Measurements from ENCODE around the gene SMC1B. TPM values are rescaled to one million over a fixed set of nuclear protein-coding genes. Genes with fewer than 3 reads are reported as not detected.

The SMC1B gene
- total RNA-seq, 4 donors from 2014 or later = 0.13 TPM; not detected in 3

- no peak for DNase-seq (ENCODE audit: extremely low spot score)
- TF ChIP-seq POLR2AphosphoS5 (IDR thresholded peaks at IDR 0.05) (no peak), EP300 (IDR thresholded peaks at IDR 0.05) (no peak), CTCF (IDR thresholded peaks at IDR 0.05) (no peak), POLR2A (IDR thresholded peaks at IDR 0.05; ENCODE audit: low read depth) (no peak)
- Histone ChIP-seq H3K36me3 (no peaks in the 10 kb centered on the region), H3K27me3 (no peaks in the 10 kb centered on the region), H3K27ac (replicated peaks in 1 of 4) (no peak overlapping the region), H3K9me3 (no peaks in the 10 kb centered on the region), H3K4me1 (no peaks in the 10 kb centered on the region), H3K4me3 (no peak overlapping the region)
- WGBS = 94% methylated on average over 1 of the region's 1 CpG
- intact Hi-C loops (cut with DNase I) = no loop called here
These were observed 61.4 kb downstream of the SMC1B start for GRCh38 chr22:45351956-45352355.

GRCh38 chr22:45349916-45350315, 63.5 kb downstream of the SMC1B start:
- 97% methylated on average over 3 of the region's 3 CpGs for WGBS
- intact Hi-C loops (cut with DNase I) = no loop called here
- H3K4me1 ChIP-seq = no peaks in the 10 kb centered on the region

GRCh38 chr22:45344334-45344733, 69.1 kb downstream of the SMC1B start:
- Histone ChIP-seq H3K4me3 (no peak overlapping the region), H3K36me3 (peaks cover 12 to 49% (median 24%) of the 10 kb centered on the region in 4 donors), H3K27ac (replicated peaks in 1 of 4) (no peak overlapping the region), H3K4me1 (peaks cover 0 to 8% (median 0%) of the 10 kb centered on the region in 4 donors), H3K27me3 (no peaks in the 10 kb centered on the region), H3K9me3 (no peaks in the 10 kb centered on the region)
- TF ChIP-seq CTCF (IDR thresholded peaks at IDR 0.05) = peak in 1 of 3 experiments; percentile 2
- TF ChIP-seq POLR2AphosphoS5 (IDR thresholded peaks at IDR 0.05) = no peak
- no peak for TF ChIP-seq POLR2A (IDR thresholded peaks at IDR 0.05; ENCODE audit: low read depth)
- no peak for TF ChIP-seq EP300 (IDR thresholded peaks at IDR 0.05)
- DNase-seq (ENCODE audit: extremely low spot score) = no peak
- WGBS = 60% methylated on average over 5 of the region's 5 CpGs
- intact Hi-C loops (cut with DNase I) = no loop called here

More at GRCh38 chr22:45349916-45350315, 63.5 kb downstream of the SMC1B start:
- H3K36me3 ChIP-seq = peaks cover 0 to under 1% (median 0%) of the 10 kb centered on the region in 4 donors
- no peak for TF ChIP-seq EP300 (IDR thresholded peaks at IDR 0.05)
- TF ChIP-seq POLR2A (IDR thresholded peaks at IDR 0.05; ENCODE audit: low read depth) = no peak
- TF ChIP-seq POLR2AphosphoS5 (IDR thresholded peaks at IDR 0.05) = no peak
- no peak for TF ChIP-seq CTCF (IDR thresholded peaks at IDR 0.05)
- H3K27ac ChIP-seq (replicated peaks in 1 of 4) = no peak overlapping the region
- no peak for DNase-seq (ENCODE audit: extremely low spot score)
- H3K27me3 ChIP-seq = no peaks in the 10 kb centered on the region
- H3K9me3 ChIP-seq = no peaks in the 10 kb centered on the region
- no peak overlapping the region for H3K4me3 ChIP-seq

GRCh38 chr22:45343143-45343542, 70.3 kb downstream of the SMC1B start:
- intact Hi-C loops (cut with DNase I) = no loop called here
- H3K27ac ChIP-seq (replicated peaks in 1 of 4) = no peak overlapping the region
- no peak overlapping the region for H3K4me3 ChIP-seq
- WGBS = 93% methylated on average over 8 of the region's 8 CpGs
- no peaks in the 10 kb centered on the region for H3K27me3 ChIP-seq
- H3K36me3 ChIP-seq = peaks cover 14 to 61% (median 31%) of the 10 kb centered on the region in 4 donors
- peaks cover 0 to 8% (median 0%) of the 10 kb centered on the region in 4 donors for H3K4me1 ChIP-seq
- no peak for TF ChIP-seq EP300 (IDR thresholded peaks at IDR 0.05)
- TF ChIP-seq POLR2AphosphoS5 (IDR thresholded peaks at IDR 0.05) = no peak
- no peak for TF ChIP-seq POLR2A (IDR thresholded peaks at IDR 0.05; ENCODE audit: low read depth)
- no peak for TF ChIP-seq CTCF (IDR thresholded peaks at IDR 0.05)
- DNase-seq (ENCODE audit: extremely low spot score) = no peak
- no peaks in the 10 kb centered on the region for H3K9me3 ChIP-seq

GRCh38 chr22:45341498-45341897, 71.9 kb downstream of the SMC1B start:
- Histone ChIP-seq H3K9me3 (no peaks in the 10 kb centered on the region), H3K27me3 (no peaks in the 10 kb centered on the region), H3K27ac (replicated peaks in 1 of 4) (no peak overlapping the region), H3K36me3 (peaks cover 14 to 75% (median 36%) of the 10 kb centered on the region in 4 donors), H3K4me3 (no peak overlapping the region), H3K4me1 (peaks cover 12 to 22% (median 13%) of the 10 kb centered on the region in 4 donors)
- DNase-seq (ENCODE audit: extremely low spot score) = no peak
- WGBS = 80% methylated on average over 6 of the region's 6 CpGs
- TF ChIP-seq POLR2A (IDR thresholded peaks at IDR 0.05; ENCODE audit: low read depth) (no peak), EP300 (IDR thresholded peaks at IDR 0.05) (no peak), CTCF (IDR thresholded peaks at IDR 0.05) (no peak), POLR2AphosphoS5 (IDR thresholded peaks at IDR 0.05) (no peak)
- intact Hi-C loops (cut with DNase I) = no loop called here

Data from esophagus muscularis mucosa (tissue), 4 donors.